ENCODE results near the gene RNPEPL1. TPM values are rescaled to one million over a fixed set of nuclear protein-coding genes. Genes with fewer than 3 reads are reported as not detected.

Gene RNPEPL1
- total and polyA plus RNA-seq, 3 donors from 2014 or later = 28.9 to 48.5 (median 39.1) TPM

DNA sequence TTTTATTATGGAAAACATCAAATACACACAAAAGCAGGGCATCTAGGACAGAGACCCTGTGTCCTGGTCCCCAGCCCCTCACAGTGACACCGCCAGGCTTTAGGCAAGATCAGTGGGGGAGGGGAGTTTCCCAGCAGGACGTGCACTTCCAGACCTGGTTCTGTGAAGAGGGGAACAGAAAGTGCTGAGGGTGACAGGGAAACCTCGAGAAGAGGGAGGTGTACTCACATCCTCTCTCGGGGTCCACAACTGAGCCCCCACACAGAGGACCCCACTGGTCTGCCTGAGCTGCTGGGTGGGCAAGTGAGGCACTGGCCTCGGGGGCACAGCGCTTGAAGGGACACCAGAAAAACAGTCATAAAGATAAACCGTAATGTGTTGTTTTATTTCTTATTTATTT, 52.6 kb downstream of the RNPEPL1 start:
- Histone ChIP-seq H3K36me3 (ENCODE audit: low read depth, missing control alignments) (no peaks in the 10 kb centered on the region), H3K27me3 (no peaks in the 10 kb centered on the region), H3K4me3 (no peak overlapping the region), H3K27ac (no peak overlapping the region), H3K9me3 (no peaks in the 10 kb centered on the region), H3K4me1 (no peaks in the 10 kb centered on the region)
- no peak for DNase-seq
- 92% methylated on average over 7 of the region's 7 CpGs for WGBS, 2 donors
- intact Hi-C loops (cut with DNase I; ENCODE audit: low total_unique reads) = no loop called here
- no peak for TF ChIP-seq POLR2A (IDR thresholded peaks at IDR 0.05)
- TF ChIP-seq, protein P1, sequence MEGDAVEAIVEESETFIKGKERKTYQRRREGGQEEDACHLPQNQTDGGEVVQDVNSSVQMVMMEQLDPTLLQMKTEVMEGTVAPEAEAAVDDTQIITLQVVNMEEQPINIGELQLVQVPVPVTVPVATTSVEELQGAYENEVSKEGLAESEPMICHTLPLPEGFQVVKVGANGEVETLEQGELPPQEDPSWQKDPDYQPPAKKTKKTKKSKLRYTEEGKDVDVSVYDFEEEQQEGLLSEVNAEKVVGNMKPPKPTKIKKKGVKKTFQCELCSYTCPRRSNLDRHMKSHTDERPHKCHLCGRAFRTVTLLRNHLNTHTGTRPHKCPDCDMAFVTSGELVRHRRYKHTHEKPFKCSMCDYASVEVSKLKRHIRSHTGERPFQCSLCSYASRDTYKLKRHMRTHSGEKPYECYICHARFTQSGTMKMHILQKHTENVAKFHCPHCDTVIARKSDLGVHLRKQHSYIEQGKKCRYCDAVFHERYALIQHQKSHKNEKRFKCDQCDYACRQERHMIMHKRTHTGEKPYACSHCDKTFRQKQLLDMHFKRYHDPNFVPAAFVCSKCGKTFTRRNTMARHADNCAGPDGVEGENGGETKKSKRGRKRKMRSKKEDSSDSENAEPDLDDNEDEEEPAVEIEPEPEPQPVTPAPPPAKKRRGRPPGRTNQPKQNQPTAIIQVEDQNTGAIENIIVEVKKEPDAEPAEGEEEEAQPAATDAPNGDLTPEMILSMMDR (IDR thresholded peaks at IDR 0.05) = no peak

- 76 to 94% methylated on average over 6 to 9 of the region's 9 CpGs for WGBS, 2 donors
- H3K4me3 ChIP-seq = no peak overlapping the region
- no peak for DNase-seq
- H3K9me3 ChIP-seq = no peaks in the 10 kb centered on the region
- H3K4me1 ChIP-seq = peaks cover 3% of the 10 kb centered on the region
- H3K27me3 ChIP-seq = no peaks in the 10 kb centered on the region
- TF ChIP-seq, protein P1 (IDR thresholded peaks at IDR 0.05) = no peak
- TF ChIP-seq POLR2A (IDR thresholded peaks at IDR 0.05) = no peak
- no peak overlapping the region for H3K27ac ChIP-seq
- no peaks in the 10 kb centered on the region for H3K36me3 ChIP-seq (ENCODE audit: low read depth, missing control alignments)
- intact Hi-C loops (cut with DNase I; ENCODE audit: low total_unique reads) = no loop called here
Measured at GRCh38 chr2:240622060-240622411, 53.8 kb downstream of the RNPEPL1 start.

DNA sequence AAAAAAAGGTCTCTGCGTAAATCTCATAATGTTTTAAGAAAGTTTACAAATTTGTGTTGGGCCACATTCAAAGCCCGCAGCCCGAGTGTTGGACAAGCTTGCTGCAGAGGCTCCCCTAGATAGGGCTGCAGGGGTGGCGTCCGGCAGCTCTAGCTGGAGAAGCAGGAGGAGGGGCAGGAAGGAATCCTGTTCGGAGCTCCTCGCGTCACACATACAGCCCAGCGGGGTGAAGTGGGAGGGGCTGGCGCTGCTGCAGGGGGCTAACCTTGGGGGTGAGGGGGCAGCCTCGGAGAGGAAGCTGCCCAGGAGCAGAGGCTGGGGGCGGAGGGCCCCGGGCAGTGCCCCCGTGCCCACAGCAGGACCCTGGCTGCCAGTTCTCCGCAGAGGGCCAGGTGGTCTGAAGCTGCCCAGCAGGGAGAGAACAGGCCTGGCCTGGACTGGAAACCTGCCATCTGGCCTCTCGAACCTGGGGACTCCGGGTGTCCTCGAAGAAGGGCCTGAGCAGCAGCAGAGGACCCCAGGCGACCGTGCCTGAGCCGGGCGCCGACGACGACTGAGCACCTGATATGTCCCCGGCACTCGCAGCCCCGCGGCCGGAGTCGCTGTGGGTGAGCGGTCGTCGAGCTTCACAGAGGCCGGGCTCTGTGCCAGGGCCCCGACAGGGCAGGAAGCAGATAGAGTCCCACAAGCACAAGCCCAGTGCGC, 54.4 kb downstream of the RNPEPL1 start:
- intact Hi-C loops (cut with DNase I; ENCODE audit: low total_unique reads) = no loop called here
- Histone ChIP-seq H3K36me3 (ENCODE audit: low read depth, missing control alignments) (no peaks in the 10 kb centered on the region), H3K4me3 (no peak overlapping the region), H3K27ac (no peak overlapping the region), H3K9me3 (no peaks in the 10 kb centered on the region), H3K4me1 (peaks cover 4% of the 10 kb centered on the region), H3K27me3 (no peaks in the 10 kb centered on the region)
- TF ChIP-seq, protein P1 (IDR thresholded peaks at IDR 0.05) = no peak
- TF ChIP-seq POLR2A (IDR thresholded peaks at IDR 0.05) = no peak
- peak; percentile 23 for DNase-seq
- WGBS, 2 donors = 63 to 73% methylated on average over 17 to 37 of the region's 37 CpGs

- intact Hi-C loops (cut with DNase I; ENCODE audit: low total_unique reads) = no loop called here
- no peak for DNase-seq
- 85 to 92% methylated on average over 9 to 10 of the region's 10 CpGs for WGBS, 2 donors
- peaks cover 4% of the 10 kb centered on the region for H3K4me1 ChIP-seq
- TF ChIP-seq, protein P1 (IDR thresholded peaks at IDR 0.05) = no peak
- TF ChIP-seq POLR2A (IDR thresholded peaks at IDR 0.05) = no peak
- no peaks in the 10 kb centered on the region for H3K9me3 ChIP-seq
- H3K4me3 ChIP-seq = no peak overlapping the region
- no peaks in the 10 kb centered on the region for H3K27me3 ChIP-seq
- no peaks in the 10 kb centered on the region for H3K36me3 ChIP-seq (ENCODE audit: low read depth, missing control alignments)
- H3K27ac ChIP-seq = no peak overlapping the region
Measured at GRCh38 chr2:240623531-240624010, 55.3 kb downstream of the RNPEPL1 start.

Data from testis (tissue), 3 donors.